Femur (tissue), 1 donor: ENCODE data around the gene ARHGAP22.
A peak's percentile ranks its signal among the peaks of the same experiment; 100 is the strongest.

Source experiments
- DNase-seq: peaks from one replicate; pipeline ENCODE4 v3.0.0-alpha.2; 2017

ARHGAP22 gene

GRCh38 chr10:48495282-48496045 lies 109.4 kb downstream of the ARHGAP22 start:
- DNase-seq: no peak

- no peak for DNase-seq
Measured at GRCh38 chr10:48494611-48495010, 110.3 kb downstream of the ARHGAP22 start.

- DNase-seq: no peak
Measured at GRCh38 chr10:48494073-48494472, 110.8 kb downstream of the ARHGAP22 start.

GRCh38 chr10:48493083-48493871 lies 111.6 kb downstream of the ARHGAP22 start:
- DNase-seq: peak; percentile 15

GRCh38 chr10:48492201-48492600 lies 112.7 kb downstream of the ARHGAP22 start:
- DNase-seq: no peak

- DNase-seq: no peak
Measured at GRCh38 chr10:48491392-48492139, 113.3 kb downstream of the ARHGAP22 start.

- DNase-seq: peak; percentile 26
Measured at GRCh38 chr10:48490946-48491345, 113.9 kb downstream of the ARHGAP22 start.

- DNase-seq: no peak
Measured at GRCh38 chr10:48490571-48490940, 114.3 kb downstream of the ARHGAP22 start.

- DNase-seq: no peak
Measured at GRCh38 chr10:48489099-48489498, 115.8 kb downstream of the ARHGAP22 start.

GRCh38 chr10:48487244-48487643 lies 117.6 kb downstream of the ARHGAP22 start:
- no peak for DNase-seq

- DNase-seq: no peak
Measured at GRCh38 chr10:48485711-48486110, 119.2 kb downstream of the ARHGAP22 start.

GRCh38 chr10:48484911-48485310 lies 120.0 kb downstream of the ARHGAP22 start:
- no peak for DNase-seq

- no peak for DNase-seq
Measured at GRCh38 chr10:48482207-48482606, 122.7 kb downstream of the ARHGAP22 start.

- DNase-seq: no peak
Measured at GRCh38 chr10:48481385-48481784, 123.5 kb downstream of the ARHGAP22 start.

- peak; percentile 27 for DNase-seq
Measured at GRCh38 chr10:48480397-48481374, 124.2 kb downstream of the ARHGAP22 start.

- peak; percentile 17 for DNase-seq
Measured at GRCh38 chr10:48478980-48479811, 125.7 kb downstream of the ARHGAP22 start.

GRCh38 chr10:48478469-48478868 lies 126.4 kb downstream of the ARHGAP22 start:
- DNase-seq: peak; percentile 9

- DNase-seq: no peak
Measured at GRCh38 chr10:48477616-48478015, 127.3 kb downstream of the ARHGAP22 start.

- DNase-seq: no peak
Measured at GRCh38 chr10:48477141-48477540, 127.7 kb downstream of the ARHGAP22 start.

- DNase-seq: peak; percentile 10
Measured at GRCh38 chr10:48476279-48476982, 128.4 kb downstream of the ARHGAP22 start.

- DNase-seq: no peak
Measured at GRCh38 chr10:48475943-48476278, 129.0 kb downstream of the ARHGAP22 start.
